HUES6 (cell line): ENCODE measurements around the gene VPS52.
A peak's percentile ranks its signal among the peaks of the same experiment; 100 is the strongest.

ENCODE experiments used
- H3K27ac ChIP-seq: 2 replicates; pipeline ENCODE4 v1.7.0; 2013; ENCODE audit warnings: low read depth, mild to moderate bottlenecking, low read length, inconsistent platforms
- H3K27me3 ChIP-seq: 2 replicates; pipeline ENCODE4 v1.6.1; 2013; ENCODE audit warnings: low read length; ENCODE audit not compliant: control insufficient read depth, insufficient read depth
- H3K36me3 ChIP-seq: 2 replicates; pipeline ENCODE4 v1.6.1; 2013; ENCODE audit warnings: low read length; ENCODE audit not compliant: control insufficient read depth, insufficient read depth
- H3K4me1 ChIP-seq: 2 replicates; pipeline ENCODE4 v1.6.1; 2013; ENCODE audit warnings: low read length; ENCODE audit not compliant: control insufficient read depth, insufficient read depth
- H3K4me3 ChIP-seq: 2 replicates; pipeline ENCODE4 v1.5.1; 2013; ENCODE audit warnings: low read depth, low read length
- H3K9ac ChIP-seq: one replicate; pipeline ENCODE4 v1.6.1; 2013; ENCODE audit warnings: mild to moderate bottlenecking, low read length
- H3K9me3 ChIP-seq: 2 replicates; pipeline ENCODE4 v1.6.1; 2013; ENCODE audit warnings: low read depth, low read length; ENCODE audit not compliant: control insufficient read depth, insufficient read depth

VPS52 gene

GRCh38 chr6:33206027-33206863 lies 65.4 kb downstream of the VPS52 start:
- peaks cover 38% of the 10 kb centered on the region for H3K36me3 ChIP-seq
- H3K4me1 ChIP-seq = peaks cover 36% of the 10 kb centered on the region; the same call in 1 of the 2 replicates
- no peak overlapping the region for H3K9ac ChIP-seq
- no peak overlapping the region for H3K27ac ChIP-seq
- H3K9me3 ChIP-seq = no peaks in the 10 kb centered on the region
- peaks cover 34% of the 10 kb centered on the region for H3K27me3 ChIP-seq
- H3K4me3 ChIP-seq = peak overlapping the region; percentile 34; the same call in 1 of the 2 replicates

- H3K27me3 ChIP-seq = peaks cover 28% of the 10 kb centered on the region
- peak overlapping the region; percentile 65 for H3K9ac ChIP-seq
- no peaks in the 10 kb centered on the region for H3K9me3 ChIP-seq
- H3K27ac ChIP-seq = no peak overlapping the region
- H3K4me1 ChIP-seq = peaks cover 36% of the 10 kb centered on the region; the same call in 1 of the 2 replicates
- peak overlapping the region; percentile 82 for H3K4me3 ChIP-seq
- H3K36me3 ChIP-seq = peaks cover 34% of the 10 kb centered on the region
Observed at GRCh38 chr6:33205191-33206026, 66.3 kb downstream of the VPS52 start.

- Histone ChIP-seq H3K36me3 (peaks cover 25% of the 10 kb centered on the region), H3K4me3 (peak within 1 kb of the TSS; percentile 82), H3K4me1 (peaks cover 38% of the 10 kb centered on the region; the same call in 1 of the 2 replicates), H3K9me3 (no peaks in the 10 kb centered on the region), H3K27ac (peak within 1 kb of the TSS; percentile 26; the same call in 1 of the 2 replicates), H3K27me3 (peaks cover 27% of the 10 kb centered on the region), H3K9ac (peak within 1 kb of the TSS; percentile 65)
Observed at GRCh38 chr6:33204415-33205190, 67.1 kb downstream of the VPS52 start, which contains the start of gene HSD17B8. HSD17B8 (plus strand) TSS chr6:33204655; CDS start chr6:33204669, 14 bp downstream.

- Histone ChIP-seq H3K9me3 (no peaks in the 10 kb centered on the region), H3K4me3 (peak overlapping the region; percentile 82), H3K27ac (no peak overlapping the region), H3K36me3 (peaks cover 23% of the 10 kb centered on the region), H3K4me1 (peaks cover 42% of the 10 kb centered on the region; the same call in 1 of the 2 replicates), H3K9ac (no peak overlapping the region), H3K27me3 (peaks cover 27% of the 10 kb centered on the region)
Observed at GRCh38 chr6:33204165-33204414, 67.6 kb downstream of the VPS52 start.

- H3K9me3 ChIP-seq = no peaks in the 10 kb centered on the region
- no peak overlapping the region for H3K27ac ChIP-seq
- H3K27me3 ChIP-seq = peaks cover 27% of the 10 kb centered on the region
- H3K36me3 ChIP-seq = peaks cover 23% of the 10 kb centered on the region
- H3K9ac ChIP-seq = no peak overlapping the region
- H3K4me1 ChIP-seq = peaks cover 39% of the 10 kb centered on the region; the same call in 1 of the 2 replicates
- peak overlapping the region; percentile 82 for H3K4me3 ChIP-seq
Observed at GRCh38 chr6:33203443-33204164, 68.1 kb downstream of the VPS52 start.

GRCh38 chr6:33202799-33203198 lies 68.9 kb downstream of the VPS52 start:
- no peak overlapping the region for H3K4me3 ChIP-seq
- no peak overlapping the region for H3K9ac ChIP-seq
- peaks cover 44% of the 10 kb centered on the region; the same call in 1 of the 2 replicates for H3K4me1 ChIP-seq
- peaks cover 23% of the 10 kb centered on the region for H3K36me3 ChIP-seq
- H3K9me3 ChIP-seq = no peaks in the 10 kb centered on the region
- no peak overlapping the region for H3K27ac ChIP-seq
- peaks cover 26% of the 10 kb centered on the region for H3K27me3 ChIP-seq

- Histone ChIP-seq H3K4me1 (peaks cover 46% of the 10 kb centered on the region; the same call in 1 of the 2 replicates), H3K27ac (no peak overlapping the region), H3K4me3 (peak overlapping the region; percentile 91)
Observed at GRCh38 chr6:33201935-33202334, 69.7 kb downstream of the VPS52 start.

GRCh38 chr6:33201147-33201545 lies 70.5 kb downstream of the VPS52 start:
- peaks cover 38% of the 10 kb centered on the region; the same call in 1 of the 2 replicates for H3K4me1 ChIP-seq
- H3K9ac ChIP-seq = peak overlapping the region; percentile 98
- peak overlapping the region; percentile 93; the same call in 1 of the 2 replicates for H3K27ac ChIP-seq
- H3K27me3 ChIP-seq = peaks cover 10% of the 10 kb centered on the region
- H3K36me3 ChIP-seq = peaks cover 29% of the 10 kb centered on the region
- H3K4me3 ChIP-seq = peak overlapping the region; percentile 91
- H3K9me3 ChIP-seq = no peaks in the 10 kb centered on the region

More at GRCh38 chr6:33201935-33202334, 69.7 kb downstream of the VPS52 start:
- Histone ChIP-seq H3K9me3 (no peaks in the 10 kb centered on the region), H3K36me3 (peaks cover 26% of the 10 kb centered on the region), H3K9ac (no peak overlapping the region), H3K27me3 (peaks cover 18% of the 10 kb centered on the region)
